Measurements from ENCODE around the gene ATF7IP2.

The ATF7IP2 gene

DNA sequence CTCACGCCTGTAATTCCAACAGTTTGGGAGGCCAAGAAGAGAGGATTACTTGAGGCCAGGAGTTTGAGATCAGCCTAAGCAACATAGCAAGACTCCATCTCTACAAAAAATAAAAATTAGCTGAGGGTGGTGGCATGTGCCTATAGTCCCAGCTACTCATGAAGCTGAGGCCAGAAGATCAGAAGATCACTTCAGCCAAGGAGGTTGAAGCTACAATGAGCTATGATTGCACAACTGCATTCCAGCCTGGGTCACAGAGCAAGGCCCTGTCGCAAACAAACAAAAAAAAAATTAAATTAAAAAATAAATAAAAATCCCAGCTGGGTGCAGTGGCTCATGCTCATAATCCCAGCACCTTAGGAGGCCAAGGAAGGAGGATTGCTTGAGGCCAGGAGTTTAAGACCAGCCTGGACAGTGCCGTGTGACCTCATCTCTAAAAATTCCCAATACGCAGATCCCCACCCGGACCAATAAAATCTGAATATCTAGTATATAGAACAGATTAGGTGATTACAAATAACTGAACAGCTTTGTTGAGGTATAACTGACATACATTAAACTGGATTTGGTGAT is 18.2 kb upstream of the ATF7IP2 start:
- DNase-seq (ENCODE audit: extremely low read depth, low read depth): no peak
- TF ChIP-seq, protein P1, sequence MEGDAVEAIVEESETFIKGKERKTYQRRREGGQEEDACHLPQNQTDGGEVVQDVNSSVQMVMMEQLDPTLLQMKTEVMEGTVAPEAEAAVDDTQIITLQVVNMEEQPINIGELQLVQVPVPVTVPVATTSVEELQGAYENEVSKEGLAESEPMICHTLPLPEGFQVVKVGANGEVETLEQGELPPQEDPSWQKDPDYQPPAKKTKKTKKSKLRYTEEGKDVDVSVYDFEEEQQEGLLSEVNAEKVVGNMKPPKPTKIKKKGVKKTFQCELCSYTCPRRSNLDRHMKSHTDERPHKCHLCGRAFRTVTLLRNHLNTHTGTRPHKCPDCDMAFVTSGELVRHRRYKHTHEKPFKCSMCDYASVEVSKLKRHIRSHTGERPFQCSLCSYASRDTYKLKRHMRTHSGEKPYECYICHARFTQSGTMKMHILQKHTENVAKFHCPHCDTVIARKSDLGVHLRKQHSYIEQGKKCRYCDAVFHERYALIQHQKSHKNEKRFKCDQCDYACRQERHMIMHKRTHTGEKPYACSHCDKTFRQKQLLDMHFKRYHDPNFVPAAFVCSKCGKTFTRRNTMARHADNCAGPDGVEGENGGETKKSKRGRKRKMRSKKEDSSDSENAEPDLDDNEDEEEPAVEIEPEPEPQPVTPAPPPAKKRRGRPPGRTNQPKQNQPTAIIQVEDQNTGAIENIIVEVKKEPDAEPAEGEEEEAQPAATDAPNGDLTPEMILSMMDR (IDR thresholded peaks at IDR 0.05; ENCODE audit: low read depth, low read length, missing control alignments): no peak
- H3K4me3 ChIP-seq (replicated peaks; ENCODE audit: low read depth, low read length): no peak overlapping the region

DNA sequence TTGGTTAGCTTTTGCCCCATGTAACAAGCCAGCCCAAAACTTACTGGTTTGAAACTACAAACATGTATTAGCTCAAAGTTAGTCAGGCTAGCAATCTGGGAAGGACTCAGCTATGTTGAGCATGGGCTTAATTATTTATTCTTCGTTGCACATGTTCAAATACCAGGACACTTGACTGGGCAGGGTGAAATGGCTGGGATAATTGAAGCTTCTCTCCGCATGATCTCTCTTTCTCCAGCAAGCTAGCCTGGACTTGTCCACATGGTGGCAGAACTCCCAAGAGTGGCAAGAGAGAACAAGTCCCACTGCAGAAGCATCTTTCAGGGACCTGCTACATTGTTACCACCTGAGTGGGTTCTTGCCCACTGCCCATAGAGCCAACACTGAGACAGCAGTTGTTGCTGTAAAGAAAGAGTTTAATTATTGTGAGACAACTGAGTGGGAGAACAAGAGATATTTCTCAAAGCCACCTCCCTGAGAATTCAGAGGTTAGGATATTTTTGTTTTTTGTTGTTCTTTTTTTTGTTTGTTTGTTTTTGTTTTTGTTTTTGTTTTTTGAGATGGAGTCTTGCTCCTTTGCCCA is 16.8 kb upstream of the ATF7IP2 start:
- TF ChIP-seq, protein P1 (IDR thresholded peaks at IDR 0.05; ENCODE audit: low read depth, low read length, missing control alignments): peak; percentile 12
- DNase-seq (ENCODE audit: extremely low read depth, low read depth): no peak
- H3K4me3 ChIP-seq (replicated peaks; ENCODE audit: low read depth, low read length): no peak overlapping the region

DNA sequence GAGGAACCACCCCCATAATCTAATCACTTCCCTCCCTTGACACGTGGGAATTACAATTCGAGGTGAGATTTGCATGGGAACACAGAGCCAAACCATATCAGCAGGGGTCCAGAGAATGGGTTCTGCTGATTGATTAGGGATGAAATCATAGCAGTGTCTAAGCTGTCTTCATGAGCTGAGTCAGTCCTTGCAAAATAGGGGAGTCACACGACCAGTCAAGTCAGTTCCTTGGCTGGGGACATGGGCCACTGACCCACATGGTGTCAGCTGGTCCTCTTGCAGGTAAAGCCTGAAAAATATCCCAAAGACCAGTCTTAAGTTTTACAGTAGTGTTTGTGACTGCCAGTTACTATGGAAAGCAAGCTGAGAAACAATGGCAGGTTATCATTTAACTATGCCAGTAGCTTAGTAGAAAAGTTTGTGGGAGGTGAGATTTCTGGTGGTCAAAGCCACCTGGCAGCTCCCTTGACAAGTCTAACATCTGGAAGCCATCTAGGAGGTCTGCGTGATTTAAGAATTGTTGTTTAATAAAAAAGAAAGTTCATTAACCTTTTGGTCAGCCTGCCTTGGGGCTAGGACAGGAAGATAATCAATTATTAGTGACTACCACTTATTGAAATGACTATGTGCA is 15.7 kb upstream of the ATF7IP2 start:
- H3K4me3 ChIP-seq (replicated peaks; ENCODE audit: low read depth, low read length): no peak overlapping the region
- no peak for DNase-seq (ENCODE audit: extremely low read depth, low read depth)
- TF ChIP-seq, protein P1 (IDR thresholded peaks at IDR 0.05; ENCODE audit: low read depth, low read length, missing control alignments): no peak

DNA sequence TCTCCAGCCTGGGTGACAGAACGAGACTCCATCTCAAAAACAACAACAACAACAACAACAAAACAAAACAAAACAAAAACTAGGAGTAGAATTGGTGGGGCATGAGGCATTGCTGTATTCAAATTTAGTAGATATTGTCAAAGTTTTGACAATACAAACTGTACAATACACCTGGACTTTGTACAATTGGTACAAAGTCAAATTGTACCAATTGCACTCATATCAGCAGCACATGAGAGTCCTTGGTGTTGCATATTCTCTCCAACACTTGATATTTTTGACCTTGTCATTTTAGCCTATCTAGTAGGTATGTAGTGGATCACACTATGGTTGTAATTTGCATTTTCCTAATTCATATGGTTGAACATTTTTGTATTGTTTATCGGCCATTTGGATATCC is 14.3 kb upstream of the ATF7IP2 start:
- no peak for DNase-seq (ENCODE audit: extremely low read depth, low read depth)

DNA sequence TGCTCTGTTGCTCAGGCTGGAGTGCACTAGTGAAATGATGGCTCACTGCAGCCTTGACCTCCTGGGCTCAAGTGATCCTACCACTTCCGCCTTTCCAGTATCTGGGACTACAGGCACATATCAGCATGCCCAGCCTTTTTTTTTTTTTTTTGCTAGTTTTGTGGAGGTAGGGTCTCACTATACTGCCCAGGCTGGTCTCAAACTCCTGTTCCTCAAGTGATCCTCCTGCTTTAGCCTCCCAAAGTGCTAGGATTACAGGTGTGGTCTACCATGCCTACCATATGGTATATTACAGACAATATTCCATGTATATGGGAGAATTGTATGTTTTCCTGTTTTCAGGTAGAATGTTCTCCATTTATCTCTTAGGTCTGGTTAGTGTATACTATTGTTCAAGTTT is 12.3 kb upstream of the ATF7IP2 start:
- H3K4me3 ChIP-seq (replicated peaks; ENCODE audit: low read depth, low read length): no peak overlapping the region
- DNase-seq (ENCODE audit: extremely low read depth, low read depth): no peak
- TF ChIP-seq, protein P1 (IDR thresholded peaks at IDR 0.05; ENCODE audit: low read depth, low read length, missing control alignments): no peak

More for the DNA sequence above, 14.3 kb upstream of the ATF7IP2 start:
- no peak overlapping the region for H3K4me3 ChIP-seq (replicated peaks; ENCODE audit: low read depth, low read length)
- TF ChIP-seq, protein P1 (IDR thresholded peaks at IDR 0.05; ENCODE audit: low read depth, low read length, missing control alignments): no peak

DNA sequence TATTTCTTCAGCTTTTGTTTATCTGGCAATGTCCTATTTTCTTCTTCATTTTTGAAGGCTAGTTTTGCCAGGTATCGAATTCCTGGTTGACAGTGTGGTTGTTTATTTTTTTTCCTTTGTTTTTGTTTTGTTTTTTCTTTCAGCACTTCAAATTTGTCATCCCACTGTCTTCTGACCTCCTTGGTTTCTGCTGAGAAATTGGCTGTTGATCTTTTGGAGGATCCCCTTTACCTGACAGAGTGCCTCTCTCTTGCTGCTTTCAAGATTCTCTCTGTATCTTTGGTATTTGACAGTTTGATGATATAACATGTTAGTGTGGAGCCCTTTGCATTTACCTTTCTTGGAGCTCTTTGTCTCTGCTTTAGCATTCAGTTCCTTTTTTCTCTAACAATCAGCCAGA is 9.6 kb upstream of the ATF7IP2 start:
- DNase-seq (ENCODE audit: extremely low read depth, low read depth): no peak
- TF ChIP-seq, protein P1 (IDR thresholded peaks at IDR 0.05; ENCODE audit: low read depth, low read length, missing control alignments): no peak
- H3K4me3 ChIP-seq (replicated peaks; ENCODE audit: low read depth, low read length): no peak overlapping the region

All from HFF-Myc (cell line).